HTR-8/SVneo (cell line): ENCODE results near the gene IMMP2L.

Experiments used
- DNase-seq: peaks from one replicate; pipeline ENCODE4 v3.0.0; 2011; ENCODE audit warnings: low spot score, mixed read lengths; ENCODE audit not compliant: insufficient read length
- FAIRE-seq: peaks from 2 replicates; lab custom pipeline; 2011; peaks lifted over from hg19 to GRCh38; lab: Jason Lieb, UNC

IMMP2L gene

GRCh38 chr7:111138586-111138985 is 423.7 kb downstream of the IMMP2L start:
- DNase-seq = no peak
- FAIRE-seq = no peak

- no peak for DNase-seq
- FAIRE-seq = no peak
Observed at GRCh38 chr7:111138193-111138569, 424.1 kb downstream of the IMMP2L start.

DNA sequence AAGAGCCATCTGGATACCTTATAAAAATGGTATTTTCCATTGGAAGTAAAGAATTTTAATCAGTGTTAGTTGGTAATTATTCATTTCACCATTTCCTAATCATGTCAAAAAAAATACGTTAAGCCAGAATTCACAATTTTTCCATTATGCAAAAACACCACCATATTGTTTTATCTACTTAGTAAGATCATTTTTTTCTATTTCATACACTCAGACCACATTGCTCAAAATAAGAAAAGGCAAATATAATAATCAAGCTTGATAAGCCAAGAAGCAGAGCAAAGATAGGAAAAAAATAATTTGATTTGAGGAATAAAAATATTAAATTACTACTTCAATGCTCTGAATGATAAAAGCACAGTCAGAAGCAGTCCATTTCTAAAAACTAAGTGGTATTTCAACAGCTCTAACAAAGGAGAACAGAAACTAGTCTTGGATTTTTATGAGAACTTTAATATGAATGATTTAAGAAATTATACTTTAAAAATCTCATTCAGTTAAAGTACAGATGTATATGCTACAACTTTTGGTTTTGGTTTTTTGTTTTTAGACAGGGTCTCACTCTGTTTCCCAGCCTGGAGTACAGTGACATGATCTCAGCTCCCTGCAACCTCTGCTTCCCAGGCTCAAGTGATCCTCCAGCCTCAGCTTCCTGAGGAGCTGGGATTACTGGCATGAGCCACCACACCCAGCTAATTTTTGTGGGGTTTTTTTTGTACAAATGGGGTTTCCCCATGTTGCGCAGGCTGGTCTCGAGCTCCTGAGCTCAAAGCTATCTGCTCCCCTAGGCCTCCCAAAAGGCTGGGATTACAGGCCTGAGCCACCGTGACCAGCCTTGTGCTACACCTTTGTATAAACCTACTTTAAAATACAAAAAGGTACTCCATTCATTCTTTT is 424.7 kb downstream of the IMMP2L start:
- DNase-seq (no peak), FAIRE-seq (no peak)

- no peak for DNase-seq
- FAIRE-seq = no peak
Observed at GRCh38 chr7:111132833-111133232, 429.5 kb downstream of the IMMP2L start.

GRCh38 chr7:111129435-111129834 is 432.9 kb downstream of the IMMP2L start:
- DNase-seq (no peak), FAIRE-seq (no peak)

GRCh38 chr7:111126987-111127386 is 435.3 kb downstream of the IMMP2L start:
- FAIRE-seq (no peak), DNase-seq (no peak)

- no peak for FAIRE-seq
- no peak for DNase-seq
Observed at GRCh38 chr7:111115966-111116365, 446.3 kb downstream of the IMMP2L start.

GRCh38 chr7:111113263-111114017 is 448.9 kb downstream of the IMMP2L start:
- FAIRE-seq (no peak), DNase-seq (no peak)

GRCh38 chr7:111112439-111112838 is 449.9 kb downstream of the IMMP2L start:
- no peak for FAIRE-seq

DNA sequence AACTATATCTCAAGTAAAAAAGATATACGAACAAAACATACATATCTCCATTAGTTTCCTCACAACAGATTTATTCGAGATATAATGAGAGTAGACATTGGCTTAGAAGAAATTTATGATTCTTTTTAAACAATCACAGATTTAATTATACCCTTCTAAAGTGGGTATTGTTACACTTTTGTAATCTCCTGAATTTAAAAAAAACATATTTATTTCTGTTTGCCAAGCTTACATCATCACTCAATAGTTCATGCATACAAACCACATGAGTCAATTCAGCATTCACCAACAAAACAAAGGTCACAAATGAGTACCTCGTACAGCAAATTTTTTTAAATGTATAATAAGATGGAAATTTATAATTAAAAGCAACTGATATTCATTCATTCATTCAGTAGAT is 453.8 kb downstream of the IMMP2L start:
- no peak for FAIRE-seq

More at GRCh38 chr7:111112439-111112838, 449.9 kb downstream of the IMMP2L start:
- DNase-seq = no peak

DNA sequence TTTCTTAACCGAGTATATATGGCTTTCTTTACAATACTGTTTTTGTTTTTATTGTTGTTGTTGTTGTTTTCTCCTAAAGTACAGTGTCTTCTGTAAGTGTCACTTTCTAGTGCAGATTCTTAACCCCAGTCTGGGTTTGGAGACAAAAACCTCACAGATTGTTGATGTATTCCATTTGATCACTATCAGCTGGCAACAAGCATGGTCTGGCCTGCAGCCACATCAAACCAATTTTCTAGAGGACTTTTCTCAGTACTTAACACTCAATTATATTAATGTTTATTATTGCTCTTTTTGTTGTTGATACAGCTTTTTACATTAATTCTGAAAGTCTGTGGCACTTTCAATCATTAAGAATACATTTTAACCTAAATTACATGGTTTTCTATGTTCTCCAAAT is 454.3 kb downstream of the IMMP2L start:
- no peak for FAIRE-seq

More for the DNA sequence above, 453.8 kb downstream of the IMMP2L start:
- no peak for DNase-seq

GRCh38 chr7:111107579-111107978 is 454.7 kb downstream of the IMMP2L start:
- no peak for DNase-seq
- no peak for FAIRE-seq

More for the DNA sequence above, 454.3 kb downstream of the IMMP2L start:
- no peak for DNase-seq

DNA sequence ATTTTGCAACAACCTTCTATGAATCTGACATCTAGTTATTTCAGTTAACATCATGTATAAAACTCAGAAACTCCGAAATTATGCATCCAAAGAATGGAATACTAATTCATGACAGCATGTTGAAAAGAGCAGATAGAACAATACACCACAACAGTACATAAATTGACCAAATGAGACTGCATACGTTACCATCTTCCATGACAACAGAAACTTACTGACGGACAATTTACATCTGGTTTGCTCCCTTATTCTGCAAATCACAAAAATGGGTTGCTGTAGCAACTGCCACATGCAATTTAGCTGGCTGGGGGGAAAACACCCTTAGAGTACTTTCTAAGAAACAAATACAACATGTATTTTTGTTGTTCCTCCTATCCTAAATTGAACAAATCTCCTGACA is 457.0 kb downstream of the IMMP2L start:
- no peak for FAIRE-seq
- DNase-seq = no peak

DNA sequence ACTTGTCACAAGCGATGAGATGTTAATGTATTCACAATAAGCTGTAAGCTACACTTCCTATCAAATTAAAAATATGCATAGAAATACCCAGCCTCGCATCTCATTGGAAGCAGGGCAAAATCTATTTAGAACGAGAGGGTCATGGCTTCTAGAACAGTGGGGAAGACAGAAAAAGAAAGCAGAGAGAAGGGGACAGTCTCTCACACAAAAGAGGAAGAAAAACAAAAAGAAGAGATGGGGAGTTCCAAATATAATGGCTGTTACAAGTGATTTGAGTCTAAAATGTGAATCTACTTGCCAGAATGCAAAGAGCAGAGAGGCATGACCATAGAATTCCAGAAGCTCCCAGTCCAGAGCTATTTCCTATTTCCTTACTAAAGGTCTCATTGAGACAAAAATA is 457.6 kb downstream of the IMMP2L start:
- FAIRE-seq (no peak), DNase-seq (no peak)

DNA sequence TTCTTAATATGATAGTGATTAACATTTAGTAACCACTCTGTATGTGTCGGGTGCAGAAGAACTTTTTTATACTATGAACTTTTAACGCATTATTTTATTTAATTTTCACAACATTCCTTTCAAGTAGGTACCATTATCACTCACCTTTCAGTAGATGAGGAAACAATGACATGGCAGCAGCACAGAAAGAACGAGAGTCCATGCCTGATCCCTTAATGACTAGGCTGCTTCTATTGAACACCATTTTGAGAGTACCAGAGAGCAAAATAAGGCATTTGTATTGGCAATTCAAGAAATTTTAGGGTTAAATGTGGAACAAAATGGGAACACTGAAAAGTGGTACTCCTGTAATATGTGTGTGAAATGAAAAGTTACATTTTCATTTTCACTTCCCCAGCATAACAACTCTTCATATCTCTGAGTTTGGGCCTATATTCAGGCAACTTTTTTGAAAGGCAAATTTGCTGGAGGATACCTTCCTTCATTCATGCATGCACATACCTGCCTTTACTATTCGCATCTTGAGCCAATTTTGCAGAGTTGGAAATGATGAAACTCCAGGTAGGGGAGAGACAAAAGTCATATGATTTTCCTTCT is 458.5 kb downstream of the IMMP2L start:
- FAIRE-seq = no peak

DNA sequence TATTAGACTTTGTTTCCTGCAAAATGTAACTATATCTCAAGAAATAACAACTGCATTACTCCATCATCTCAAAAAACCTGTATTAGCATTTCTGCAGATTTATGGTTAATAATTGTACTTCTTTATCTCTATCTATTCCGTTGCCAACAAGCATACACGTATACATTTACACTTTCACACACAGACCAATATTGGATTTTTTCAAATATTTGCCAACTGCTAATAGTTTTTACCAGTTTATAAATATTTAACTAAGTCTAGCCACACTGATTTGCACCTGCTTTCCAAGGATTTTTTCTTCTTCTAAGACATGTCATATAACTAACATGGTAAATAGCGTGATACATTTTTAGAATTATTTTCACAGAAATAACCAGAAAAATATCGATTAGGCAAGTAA is 459.2 kb downstream of the IMMP2L start:
- DNase-seq (no peak), FAIRE-seq (no peak)

More for the DNA sequence above, 458.5 kb downstream of the IMMP2L start:
- DNase-seq = no peak

DNA sequence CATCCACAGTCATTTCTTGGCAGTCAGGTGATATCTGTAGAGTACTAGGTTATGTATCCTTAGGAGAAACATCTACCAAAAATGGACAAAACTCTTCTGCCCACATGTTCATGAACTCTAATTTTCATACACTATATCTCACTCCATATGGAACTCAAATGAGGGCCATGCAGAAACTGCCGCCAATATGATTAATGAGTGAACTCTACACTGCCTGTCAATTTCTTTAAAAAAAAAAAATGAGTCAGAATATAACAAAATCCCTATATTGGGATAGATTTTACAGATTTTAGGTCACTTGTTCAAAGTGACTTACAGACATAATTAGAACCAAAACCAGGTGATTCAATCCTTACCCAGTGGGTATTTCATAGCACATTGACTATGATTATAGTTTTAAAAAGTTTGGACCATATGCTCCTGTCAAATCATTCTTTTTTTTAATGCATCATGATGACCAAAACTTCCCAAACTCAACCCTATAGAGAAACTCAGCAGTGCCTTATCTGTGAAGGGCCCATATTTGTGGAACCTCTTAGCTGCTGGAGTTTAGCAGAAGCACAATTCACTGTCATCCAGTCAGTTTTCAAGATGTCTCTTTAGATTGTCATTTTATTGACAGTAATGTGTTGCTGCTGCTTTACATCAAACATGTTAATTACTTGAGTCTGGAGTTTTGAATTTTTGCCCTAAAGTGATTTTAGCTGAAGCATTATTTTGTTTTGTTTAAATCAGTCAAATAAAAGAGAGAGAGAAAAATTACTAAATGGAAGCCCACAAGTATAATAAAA is 460.2 kb downstream of the IMMP2L start:
- FAIRE-seq (no peak), DNase-seq (no peak)

GRCh38 chr7:111098926-111099250 is 463.4 kb downstream of the IMMP2L start:
- DNase-seq = no peak
- FAIRE-seq = no peak

DNA sequence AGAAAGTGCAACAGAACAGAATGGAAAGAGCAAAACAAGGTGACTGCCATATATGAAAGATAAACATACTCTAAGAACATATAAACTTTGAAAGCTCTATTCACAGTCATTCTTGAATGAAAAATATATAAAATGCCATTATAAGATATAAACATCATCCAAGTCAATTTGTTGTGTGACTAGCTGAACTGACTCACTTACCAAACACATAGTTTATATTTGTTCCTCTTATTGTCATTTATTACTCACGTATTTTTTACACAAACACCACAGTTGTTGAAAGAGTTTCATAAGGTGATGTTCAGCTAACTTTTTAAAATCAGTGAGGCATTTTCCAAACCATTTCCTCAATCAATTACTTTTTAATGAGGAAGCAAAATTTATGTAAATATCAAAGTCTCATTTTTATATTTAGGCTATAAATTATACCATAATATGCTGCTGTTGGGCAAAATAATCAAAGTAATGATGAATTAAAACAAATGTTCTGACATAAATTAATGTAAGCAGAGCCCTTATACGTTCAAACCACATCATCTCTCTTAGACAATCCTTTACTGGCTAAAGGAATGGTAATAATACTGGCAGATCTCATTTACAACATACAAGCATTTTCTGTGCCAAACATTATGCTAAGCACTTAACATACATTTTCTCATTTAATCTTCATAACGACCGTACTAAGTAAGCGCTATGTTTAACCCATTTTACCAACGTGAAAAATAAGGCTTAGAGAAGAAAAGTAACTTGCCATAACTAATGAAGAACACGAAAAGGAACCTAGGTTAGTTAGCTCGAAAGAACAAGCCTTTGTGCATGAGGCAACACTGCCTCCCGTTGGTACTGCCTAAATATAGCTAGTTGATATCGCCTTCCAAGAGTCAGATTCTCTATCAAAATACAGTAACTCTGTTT is 464.0 kb downstream of the IMMP2L start:
- DNase-seq (no peak), FAIRE-seq (no peak)
